HG03521 (cell line): Measurements from ENCODE around the gene ATP5PO.
"Not testable (repeated sequence)": the region's sequence is repeated elsewhere in the genome, so short reads cannot be mapped to it uniquely, and the experiment has no call there.

Source experiments
- ATAC-seq: cut with Tn5 transposase; IDR thresholded peaks from one replicate; pipeline ENCODE4 v1.9.1; 2021; ENCODE audit warnings: mild to moderate bottlenecking, moderate library complexity; ENCODE audit not compliant: unreplicated experiment

ATP5PO gene

DNA sequence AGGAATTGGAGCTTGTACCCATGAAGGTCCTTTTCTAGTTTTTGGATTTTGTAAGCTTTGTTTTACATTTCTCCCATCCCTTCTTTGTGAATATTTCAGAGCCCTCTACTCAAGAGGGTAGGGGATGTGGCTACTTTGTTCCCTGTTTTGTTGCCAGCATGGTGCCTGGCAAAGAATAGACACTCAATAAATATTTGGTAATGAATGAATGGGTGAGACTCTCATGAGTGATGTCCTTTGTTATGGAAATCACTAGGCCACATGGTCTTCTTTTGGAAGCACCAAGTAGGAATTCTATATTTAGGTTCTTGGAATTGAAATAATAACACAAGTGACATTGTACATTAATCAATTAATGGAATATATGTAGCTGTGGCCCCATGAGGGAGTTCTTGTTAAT is 26.8 kb upstream of the ATP5PO start:
- ATAC-seq = no peak

GRCh38 chr21:33940881-33941245 is 25.3 kb upstream of the ATP5PO start:
- ATAC-seq = no peak

GRCh38 chr21:33940164-33940880 is 24.7 kb upstream of the ATP5PO start:
- no peak for ATAC-seq

DNA sequence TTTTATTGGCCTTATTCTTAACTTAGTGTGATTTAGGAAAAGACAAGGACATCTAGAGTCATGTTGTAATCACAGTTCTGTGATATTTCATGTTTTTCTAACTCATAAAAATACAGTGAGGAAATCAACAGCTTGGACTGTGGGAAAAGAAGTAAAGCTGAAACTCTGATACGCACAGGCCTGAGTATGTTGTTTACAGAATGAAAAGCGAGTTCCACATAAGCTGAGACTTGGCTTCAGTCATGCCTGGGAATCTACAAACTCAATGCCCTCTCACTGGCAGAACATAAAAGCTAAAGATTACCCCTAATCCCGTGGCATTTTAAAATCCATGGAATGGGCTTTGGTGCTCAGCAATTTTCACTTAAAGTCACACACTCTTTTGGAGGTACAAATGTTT is 23.6 kb upstream of the ATP5PO start:
- no peak for ATAC-seq

- no peak for ATAC-seq
These were observed 22.8 kb upstream of the ATP5PO start for GRCh38 chr21:33938381-33938780.

GRCh38 chr21:33937931-33938339 is 22.3 kb upstream of the ATP5PO start:
- ATAC-seq = no peak

DNA sequence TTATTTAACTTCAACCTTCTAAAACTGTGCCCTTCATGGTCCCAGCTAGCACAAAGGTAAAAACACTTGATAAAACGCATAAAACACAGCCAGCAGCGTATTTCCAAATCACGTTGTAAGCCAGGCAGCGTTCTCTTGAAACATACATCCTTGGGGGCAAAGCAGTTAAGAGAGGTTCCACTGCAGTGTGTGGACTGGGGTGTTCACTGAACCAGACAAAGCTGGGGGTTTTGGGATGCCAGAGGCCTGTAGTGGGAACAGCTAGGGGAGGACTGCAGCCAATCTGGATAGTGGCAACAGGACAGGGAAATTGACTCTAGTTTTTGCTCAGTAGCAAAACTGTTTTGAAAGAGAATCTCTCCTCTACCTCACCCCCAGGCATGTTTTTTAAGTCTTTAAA is 21.5 kb upstream of the ATP5PO start:
- no peak for ATAC-seq

DNA sequence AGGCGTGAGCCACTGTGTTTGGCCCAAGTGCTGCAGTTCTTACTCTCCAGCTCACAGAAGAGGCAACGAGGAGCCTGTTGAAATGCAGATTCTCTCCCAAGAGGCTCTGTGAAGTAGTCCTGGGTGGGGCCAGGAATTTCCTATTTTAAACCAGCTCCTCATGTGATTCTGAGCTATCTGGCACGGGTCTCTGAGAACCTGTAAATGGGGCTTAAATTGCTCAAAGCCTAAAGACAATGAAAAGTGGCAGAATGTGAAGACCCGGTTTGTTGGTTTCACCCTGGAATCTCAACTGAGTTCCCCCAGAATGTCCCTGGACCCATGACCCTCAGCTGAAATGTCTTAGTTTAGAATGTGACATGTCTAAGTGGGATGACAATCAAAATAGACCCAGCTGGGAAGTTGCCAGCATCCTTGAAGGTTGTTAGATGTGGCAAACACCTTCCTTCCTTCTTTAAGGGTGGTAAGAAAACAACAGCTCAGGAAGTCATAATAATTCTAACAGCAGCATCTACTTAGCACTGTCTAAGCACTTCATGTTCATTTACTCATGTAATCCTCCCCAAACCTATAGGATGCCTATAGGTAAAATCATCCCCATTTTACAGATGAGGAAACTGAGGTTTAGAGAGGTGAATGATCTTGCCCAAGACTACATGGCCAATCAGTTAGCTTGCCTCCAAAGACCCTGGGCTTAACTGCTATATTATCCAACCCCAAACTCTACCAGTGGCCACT is 20.9 kb upstream of the ATP5PO start:
- ATAC-seq = no peak

DNA sequence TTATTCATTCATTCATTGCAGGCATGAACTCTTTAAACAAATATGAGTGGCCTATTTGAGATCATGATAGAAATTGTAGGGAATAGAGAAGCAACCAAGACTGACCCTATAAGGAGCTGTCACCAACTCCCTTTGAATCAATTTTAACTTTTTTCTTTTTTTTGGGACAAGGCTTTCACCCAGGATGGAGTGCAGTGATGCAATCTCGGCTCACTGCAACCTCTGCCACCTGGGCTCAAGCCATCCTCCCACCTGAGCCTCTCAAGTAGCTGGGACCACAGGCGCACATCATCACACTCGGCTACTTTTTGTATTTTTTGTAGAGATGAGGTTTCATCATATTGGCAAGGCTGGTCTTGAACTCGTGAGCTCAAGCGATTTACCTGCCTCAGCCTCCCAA is 17.1 kb upstream of the ATP5PO start:
- ATAC-seq = no peak

DNA sequence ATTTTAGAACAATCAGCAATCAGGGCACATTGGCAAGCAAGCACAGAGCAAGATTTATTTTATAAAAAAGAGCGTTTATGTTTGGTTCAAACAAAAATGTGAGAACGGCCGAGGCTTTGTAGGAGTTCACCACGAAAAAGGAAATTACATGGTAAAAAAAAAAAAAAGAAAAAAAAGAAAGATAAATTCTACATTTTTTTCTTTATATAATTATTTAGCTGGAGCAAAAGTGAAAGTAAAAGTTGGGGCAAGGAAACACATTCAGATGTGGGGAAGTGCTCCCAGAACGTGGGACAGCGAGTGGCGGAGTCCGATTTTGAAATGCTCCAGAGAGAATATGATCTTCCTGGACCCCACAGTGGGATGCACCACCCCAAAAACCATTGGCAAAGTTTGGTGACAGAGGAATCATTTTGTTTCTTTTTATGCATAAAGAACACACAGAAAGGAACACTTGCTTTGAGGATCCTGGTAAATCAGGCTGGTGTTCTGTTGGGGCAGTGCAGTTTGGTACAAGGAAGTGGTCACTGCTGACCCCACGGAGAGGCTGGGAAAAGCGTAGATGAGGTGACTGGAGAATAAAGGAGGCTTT is 16.3 kb upstream of the ATP5PO start:
- no peak for ATAC-seq

DNA sequence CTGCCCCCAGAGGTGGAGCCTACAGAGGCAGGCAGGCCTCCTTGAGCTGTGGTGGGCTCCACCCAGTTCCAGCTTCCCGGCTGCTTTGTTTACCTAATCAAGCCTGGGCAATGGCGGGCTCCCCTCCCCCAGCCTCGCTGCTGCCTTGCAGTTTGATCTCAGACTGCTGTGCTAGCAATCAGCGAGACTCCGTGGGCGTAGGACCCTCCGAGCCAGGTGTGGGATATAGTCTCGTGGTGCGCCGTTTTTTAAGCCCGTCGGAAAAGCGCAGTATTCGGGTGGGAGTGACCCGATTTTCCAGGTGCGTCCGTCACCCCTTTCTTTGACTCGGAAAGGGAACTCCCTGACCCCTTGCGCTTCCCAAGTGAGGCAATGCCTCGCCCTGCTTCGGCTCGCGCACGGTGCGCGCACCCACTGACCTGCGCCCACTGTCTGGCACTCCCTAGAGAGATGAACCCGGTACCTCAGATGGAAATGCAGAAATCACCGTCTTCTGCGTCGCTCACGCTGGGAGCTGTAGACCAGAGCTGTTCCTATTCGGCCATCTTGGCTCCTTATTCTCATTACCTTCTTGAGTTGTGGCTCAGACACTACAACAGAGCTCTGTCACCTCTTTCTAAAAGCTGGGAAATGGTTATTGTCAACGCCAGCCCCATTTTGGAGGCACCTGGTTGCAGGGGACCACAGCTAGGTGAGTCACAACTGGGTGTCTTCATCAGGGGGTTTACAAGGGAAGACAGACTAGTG is 15.6 kb upstream of the ATP5PO start:
- ATAC-seq = not testable (repeated sequence)

- ATAC-seq = not testable (repeated sequence)
These were observed 10.6 kb upstream of the ATP5PO start for GRCh38 chr21:33926248-33926647.

GRCh38 chr21:33924766-33925100 is 9.1 kb upstream of the ATP5PO start:
- ATAC-seq = no peak

DNA sequence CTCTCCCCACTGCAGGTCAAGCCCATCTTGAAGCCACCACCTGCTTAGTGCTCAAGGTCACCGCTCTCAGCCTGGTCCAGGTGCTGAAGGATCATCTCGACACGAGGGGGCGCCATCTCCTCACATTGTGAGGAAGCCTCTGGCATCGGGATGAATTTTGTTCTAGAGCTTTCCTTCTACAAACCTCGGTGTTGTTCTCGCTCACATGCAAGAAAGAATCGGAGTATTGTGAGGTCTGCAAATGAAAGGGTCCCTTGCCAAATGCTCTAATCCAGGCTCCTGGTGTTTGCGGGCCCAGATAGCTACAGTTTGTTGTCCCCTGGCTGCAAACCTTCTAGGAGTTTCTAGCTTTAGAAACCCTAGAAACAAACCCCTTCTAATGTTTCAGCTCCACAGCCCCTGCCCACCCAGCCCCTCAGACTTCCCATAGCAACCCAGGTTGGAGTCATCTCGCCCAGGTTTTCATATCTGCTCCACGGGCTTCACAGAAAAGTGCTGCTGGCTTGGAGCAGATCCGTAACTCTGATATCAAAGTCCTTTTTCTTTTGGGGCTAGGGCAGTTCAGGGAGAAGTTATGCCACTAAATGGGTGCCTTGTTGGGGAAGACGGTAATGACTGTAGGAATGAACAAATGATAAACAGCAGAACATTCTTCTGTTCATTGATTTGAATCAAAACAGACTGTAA is 8.6 kb upstream of the ATP5PO start:
- peak; percentile 79 for ATAC-seq

DNA sequence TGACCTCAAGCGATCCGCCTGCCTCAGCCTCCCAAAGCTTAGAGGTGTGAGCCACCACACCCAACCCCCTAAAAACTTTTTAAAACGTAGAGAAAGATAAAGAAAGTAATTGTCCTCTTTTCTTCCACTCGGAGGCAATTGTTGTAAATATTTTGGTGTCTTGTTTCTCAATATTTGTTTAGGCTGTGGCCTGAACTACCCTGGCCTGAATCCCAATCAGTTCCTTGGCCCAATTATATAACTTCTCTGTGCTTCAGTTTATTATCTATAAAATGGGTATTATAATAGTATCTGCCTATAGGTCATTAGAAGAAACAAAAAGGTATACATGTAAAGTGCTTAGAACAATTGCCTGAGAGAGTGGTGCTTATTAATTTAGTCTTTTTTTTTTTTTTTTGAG is 1.8 kb upstream of the ATP5PO start:
- ATAC-seq = no peak

- peak; percentile 2 for ATAC-seq
These were observed 580 bp upstream of the ATP5PO start for GRCh38 chr21:33916200-33916567.

- ATAC-seq = no peak
These were observed 1.4 kb downstream of the ATP5PO start for GRCh38 chr21:33914188-33914587.

- ATAC-seq = no peak
These were observed 5.8 kb downstream of the ATP5PO start for GRCh38 chr21:33909756-33910155.

GRCh38 chr21:33908760-33909159 is 6.8 kb downstream of the ATP5PO start:
- no peak for ATAC-seq

- ATAC-seq = no peak
These were observed 11.6 kb downstream of the ATP5PO start for GRCh38 chr21:33904041-33904440.

DNA sequence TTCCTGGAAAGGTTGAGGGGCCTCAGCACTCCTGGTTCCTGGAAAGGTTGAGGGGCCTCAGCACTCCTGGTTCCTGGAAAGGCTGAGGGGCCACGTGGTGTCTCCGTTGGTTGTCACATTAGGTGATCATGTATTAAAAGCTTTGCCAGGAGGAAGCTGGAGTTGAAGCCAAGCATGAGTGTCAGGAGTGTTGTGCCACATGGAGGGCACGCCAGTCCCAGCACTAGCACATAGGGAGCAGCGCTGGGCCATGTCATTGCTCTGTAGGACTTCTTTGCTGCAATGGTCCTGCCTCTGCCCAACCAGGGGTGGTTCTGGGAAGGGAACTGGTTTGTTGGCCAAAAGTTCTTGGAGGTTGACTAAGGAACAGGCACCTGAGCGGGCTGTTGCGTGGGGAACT is 13.3 kb downstream of the ATP5PO start:
- no peak for ATAC-seq
